ENCODE results near the gene LHFPL2.

GRCh38 chr5:78574131-78574673 lies 74.4 kb downstream of the LHFPL2 start:
- TF ChIP-seq GATA3 (IDR thresholded peaks at IDR 0.05; ENCODE audit: low read depth, low read length): no peak
- no peak for TF ChIP-seq GATA2 (IDR thresholded peaks at IDR 0.05; ENCODE audit: low read depth, low read length)

Data from SH-SY5Y (cell line).